IMR-90 (cell line): ENCODE data around the gene RTN4RL2. TPM values are rescaled to one million over a fixed set of nuclear protein-coding genes. Genes with fewer than 3 reads are reported as not detected.

ENCODE experiments used
- ATAC-seq: fragments of 200-7000 bp; cut with Tn5 transposase; 2 replicates; pipeline ENCODE4 v1.9.1; 2020; ENCODE audit warnings: low read depth, mild to moderate bottlenecking, moderate library complexity
- BruUV-seq: library from RNA; stranded (reverse); fragments of 400-500 nt; replicated peaks from 2 replicates; lab custom pipeline; 2021; lab: Mats Ljungman, UMichigan
- CTCF ChIA-PET: fragments of 300-600 bp; formaldehyde crosslinking; extraction: SDS; loops from one replicate; lab custom pipeline; 2021; ENCODE audit warnings: antibody characterized with exemption; lab: Yijun Ruan, JAX
- POLR2A ChIA-PET: fragments of 300-600 bp; sonication (Branson Sonifier 250); formaldehyde crosslinking; loops from one replicate; lab custom pipeline; 2022; ENCODE audit warnings: antibody characterized with exemption; ENCODE audit not compliant: unreplicated experiment; lab: Charles Lee
- DNase-seq: peaks from one replicate; pipeline ENCODE4 v3.0.0; 2013
- H2AFZ ChIP-seq: replicated peaks from 2 replicates; pipeline ENCODE3; 2013; ENCODE audit warnings: low read length, mild to moderate bottlenecking; ENCODE audit not compliant: poor library complexity
- H2AK5ac ChIP-seq: 2 replicates; pipeline ENCODE4 v1.6.1; 2013; ENCODE audit warnings: low read depth, low read length, inconsistent platforms
- H2AK9ac ChIP-seq: replicated peaks from 2 replicates; pipeline ENCODE3; 2013; ENCODE audit warnings: mild to moderate bottlenecking, low read depth, low read length, moderate library complexity; ENCODE audit not compliant: poor library complexity
- H2BK120ac ChIP-seq: 2 replicates; pipeline ENCODE4 v1.6.1; 2013; ENCODE audit warnings: low read depth, low read length, inconsistent platforms
- H2BK15ac ChIP-seq: 3 replicates; pipeline ENCODE4 v1.6.1; 2013; ENCODE audit warnings: low read depth, low read length, inconsistent platforms
- H2BK20ac ChIP-seq: 2 replicates; pipeline ENCODE4 v1.6.1; 2013; ENCODE audit warnings: low read depth, mild to moderate bottlenecking, inconsistent platforms, low read length, moderate library complexity
- H2BK5ac ChIP-seq: 2 replicates; pipeline ENCODE4 v1.6.1; 2013; ENCODE audit warnings: mild to moderate bottlenecking, low read depth, low read length, inconsistent platforms; ENCODE audit not compliant: poor library complexity, severe bottlenecking
- H3K14ac ChIP-seq: replicated peaks from 2 replicates; pipeline ENCODE4 v1.6.1; 2013; ENCODE audit warnings: low read depth, low read length, inconsistent platforms
- H3K18ac ChIP-seq: 2 replicates; pipeline ENCODE4 v1.6.1; 2013; ENCODE audit warnings: low read depth, low read length, control low read depth
- H3K23ac ChIP-seq: 2 replicates; pipeline ENCODE4 v1.6.1; 2013; ENCODE audit warnings: low read depth, low read length, inconsistent platforms
- H3K27ac ChIP-seq: 2 replicates; pipeline ENCODE4 v1.5.1; 2013; ENCODE audit warnings: mild to moderate bottlenecking, control low read depth, low read length; ENCODE audit not compliant: insufficient read depth
- H3K27me3 ChIP-seq: 2 replicates; pipeline ENCODE4 v1.6.1; 2013; ENCODE audit warnings: low read length; ENCODE audit not compliant: control insufficient read depth, insufficient read depth
- H3K36me3 ChIP-seq: 2 replicates; pipeline ENCODE4 v1.6.1; 2013; ENCODE audit warnings: low read length, mixed read lengths; ENCODE audit not compliant: control insufficient read depth, insufficient read depth
- H3K4ac ChIP-seq: 2 replicates; pipeline ENCODE4 v1.6.1; 2013; ENCODE audit warnings: low read depth, low read length, inconsistent platforms
- H3K4me1 ChIP-seq: 2 replicates; pipeline ENCODE4 v1.6.1; 2013; ENCODE audit warnings: low read length, mixed read lengths; ENCODE audit not compliant: control insufficient read depth, insufficient read depth
- H3K4me2 ChIP-seq: 2 replicates; pipeline ENCODE4 v1.6.1; 2013; ENCODE audit warnings: low read depth, mild to moderate bottlenecking, control low read depth, low read length, moderate library complexity
- H3K4me3 ChIP-seq: 2 replicates; pipeline ENCODE4 v1.5.1; 2013; ENCODE audit warnings: low read depth, mild to moderate bottlenecking, control low read depth, low read length, moderate library complexity; ENCODE audit not compliant: insufficient read depth
- H3K56ac ChIP-seq: 2 replicates; pipeline ENCODE4 v1.6.1; 2013; ENCODE audit warnings: low read length, inconsistent platforms; ENCODE audit not compliant: insufficient read depth; ENCODE audit errors: extremely low read depth
- H3K79me1 ChIP-seq, 2 experiments: 2 replicates each; pipeline ENCODE4 v1.6.1; 2013; ENCODE audit warnings: low read length in 2 of 2, inconsistent platforms in 1 of 2, low read depth in 1 of 2
- H3K9ac ChIP-seq: 2 replicates; pipeline ENCODE4 v1.6.1; 2013; ENCODE audit warnings: low read depth, low read length, control low read depth
- H3K9me1 ChIP-seq: 2 replicates; pipeline ENCODE4 v1.6.1; 2013; ENCODE audit warnings: low read length, inconsistent platforms; ENCODE audit not compliant: insufficient read depth
- H3K9me3 ChIP-seq: 2 replicates; pipeline ENCODE4 v1.6.1; 2013; ENCODE audit warnings: low read length; ENCODE audit not compliant: control insufficient read depth, insufficient read depth
- H4K20me1 ChIP-seq: 2 replicates; pipeline ENCODE4 v1.6.1; 2013; ENCODE audit warnings: low read length, inconsistent platforms; ENCODE audit not compliant: insufficient read depth
- H4K5ac ChIP-seq: 2 replicates; pipeline ENCODE4 v1.6.1; 2013; ENCODE audit warnings: mild to moderate bottlenecking, low read depth, low read length, control low read depth
- H4K8ac ChIP-seq, 2 experiments: 2 replicates each; pipeline ENCODE4 v1.6.1; 2013; ENCODE audit warnings: low read depth in 2 of 2, low read length in 2 of 2, control low read depth in 1 of 2, inconsistent platforms in 1 of 2
- H4K91ac ChIP-seq: 2 replicates; pipeline ENCODE4 v1.6.1; 2013; ENCODE audit warnings: low read depth, low read length, inconsistent platforms; ENCODE audit not compliant: insufficient read depth
- NFE2L2 ChIP-seq: fragments of 150-350 bp; IDR thresholded peaks from 2 replicates; pipeline ENCODE4 v1.6.1; 2016; ENCODE audit warnings: low read depth, mild to moderate bottlenecking, low read length
- RCOR1 ChIP-seq: IDR thresholded peaks from 2 replicates; pipeline ENCODE4 v1.6.1; 2012; ENCODE audit warnings: mild to moderate bottlenecking, low read length, improper control_type of control experiment; ENCODE audit not compliant: insufficient replicate concordance
- WGBS, 2 experiments: methylation state at CpG; one replicate each; pipeline versions ENCODE4 v1.1.5 to v1.1.7; 2013; ENCODE audit warnings: missing lambda C conversion rate in 2 of 2; ENCODE audit not compliant: insufficient read length in 1 of 2; ENCODE audit errors: extremely low coverage in 2 of 2; 5-methylcytosine and 5-hydroxymethylcytosine counted together
- dilution Hi-C: fragments of 300-500 bp; cut with HindIII; formaldehyde crosslinking; loops from one replicate; pipeline ENCODE4 v1.14.3; 2018; ENCODE audit warnings: low sequenced_read_pairs; ENCODE audit not compliant: unreplicated experiment
- in situ Hi-C: fragments of 300-500 bp; cut with MboI; formaldehyde crosslinking; loops from 3 replicates; pipeline ENCODE4 v1.14.3; 2019; ENCODE audit warnings: low sequenced_read_pairs, inconsistent platforms, mixed read lengths
- intact Hi-C: fragments of 100-400 bp; cut with micrococcal nuclease; formaldehyde crosslinking; loops from 2 replicates; pipeline ENCODE4 v1.10.0; 2022
- polyA plus RNA-seq, 3 experiments: library from polyadenylated mRNA; depleted of rRNA; stranded (reverse); fragments of >200 nt; gene quantifications; 2 replicates each; pipeline ENCODE4 v1.2.3, GENCODE V29; 2012; ENCODE audit warnings: low replicate concordance in 1 of 3
- total RNA-seq: library from RNA; depleted of rRNA; stranded (reverse); fragments of >200 nt; gene quantifications from 2 replicates; pipeline ENCODE4 v1.2.3, GENCODE V29; 2012
- TF ChIP-seq, protein P1 (sequence below): conservative IDR thresholded peaks from 2 replicates; pipeline ENCODE4 v1.5.1; 2012; ENCODE audit warnings: mild to moderate bottlenecking, low read depth, low read length, improper control_type of control experiment

Gene RTN4RL2
- total and polyA plus RNA-seq, 2 of the 4 experiments (the other 2 are of a cell fraction) = 1.5 TPM; not detected in 1

DNA sequence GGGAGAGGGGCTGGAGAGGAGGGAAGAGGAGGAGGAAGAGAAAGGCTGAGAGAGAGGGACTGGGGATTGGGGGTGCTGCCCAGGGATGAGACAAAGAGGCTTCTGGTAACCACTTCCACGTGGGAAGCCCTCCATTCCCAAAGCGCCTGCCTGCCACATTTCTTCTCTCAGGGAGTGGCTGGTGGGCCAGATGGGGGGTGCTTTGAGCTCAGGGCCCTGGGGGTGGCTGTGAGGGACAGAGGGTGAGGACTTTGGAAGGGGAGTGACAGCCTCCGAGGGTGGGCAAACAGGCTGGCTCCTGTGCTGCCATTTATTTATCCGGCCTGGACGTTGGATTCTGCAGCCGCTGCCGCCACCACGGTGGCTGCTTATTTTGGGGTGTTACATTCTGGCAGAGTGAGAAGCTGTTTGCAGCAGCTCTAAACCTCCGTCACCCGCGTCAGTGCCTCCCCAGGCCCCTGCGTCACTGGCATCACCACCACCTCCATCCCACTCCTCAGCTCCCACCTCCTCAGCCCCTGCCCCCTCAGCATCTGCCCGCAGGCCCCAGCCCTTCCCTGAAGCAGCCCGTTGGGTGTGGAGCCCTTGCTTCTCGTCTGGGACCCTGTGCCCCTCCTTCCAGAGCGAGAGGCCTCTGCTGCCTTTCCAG, 1.6 kb downstream of the RTN4RL2 start:
- H3K9ac ChIP-seq = no peak overlapping the region
- no peak overlapping the region for H3K23ac ChIP-seq
- no peak overlapping the region for H3K56ac ChIP-seq
- no peak overlapping the region for H2BK15ac ChIP-seq
- in situ Hi-C loops = no loop called here
- DNase-seq = no peak
- dilution Hi-C loops = no loop called here
- no peaks in the 10 kb centered on the region for H3K79me1 ChIP-seq
- TF ChIP-seq RCOR1 = no peak
- TF ChIP-seq, protein P1, sequence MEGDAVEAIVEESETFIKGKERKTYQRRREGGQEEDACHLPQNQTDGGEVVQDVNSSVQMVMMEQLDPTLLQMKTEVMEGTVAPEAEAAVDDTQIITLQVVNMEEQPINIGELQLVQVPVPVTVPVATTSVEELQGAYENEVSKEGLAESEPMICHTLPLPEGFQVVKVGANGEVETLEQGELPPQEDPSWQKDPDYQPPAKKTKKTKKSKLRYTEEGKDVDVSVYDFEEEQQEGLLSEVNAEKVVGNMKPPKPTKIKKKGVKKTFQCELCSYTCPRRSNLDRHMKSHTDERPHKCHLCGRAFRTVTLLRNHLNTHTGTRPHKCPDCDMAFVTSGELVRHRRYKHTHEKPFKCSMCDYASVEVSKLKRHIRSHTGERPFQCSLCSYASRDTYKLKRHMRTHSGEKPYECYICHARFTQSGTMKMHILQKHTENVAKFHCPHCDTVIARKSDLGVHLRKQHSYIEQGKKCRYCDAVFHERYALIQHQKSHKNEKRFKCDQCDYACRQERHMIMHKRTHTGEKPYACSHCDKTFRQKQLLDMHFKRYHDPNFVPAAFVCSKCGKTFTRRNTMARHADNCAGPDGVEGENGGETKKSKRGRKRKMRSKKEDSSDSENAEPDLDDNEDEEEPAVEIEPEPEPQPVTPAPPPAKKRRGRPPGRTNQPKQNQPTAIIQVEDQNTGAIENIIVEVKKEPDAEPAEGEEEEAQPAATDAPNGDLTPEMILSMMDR = no peak
- no peak for TF ChIP-seq NFE2L2
- no peak overlapping the region for H2BK120ac ChIP-seq
- H4K91ac ChIP-seq = no peak overlapping the region
- no peaks in the 10 kb centered on the region for H3K9me1 ChIP-seq
- H3K14ac ChIP-seq = no peak overlapping the region
- peaks cover 2% of the 10 kb centered on the region; the same call in 1 of the 2 replicates for H3K4me1 ChIP-seq
- H2AFZ ChIP-seq = no peak overlapping the region
- BruUV-seq = no TSS peak
- H2AK5ac ChIP-seq = no peak overlapping the region
- ChIA-PET CTCF (no interaction called here), POLR2A (no interaction called here)
- intact Hi-C loops = no loop called here
- no peak for ATAC-seq
- no peak overlapping the region for H2BK20ac ChIP-seq
- H3K4me2 ChIP-seq = no peak overlapping the region
- peaks cover 60% of the 10 kb centered on the region for H3K27me3 ChIP-seq
- no peak overlapping the region for H3K27ac ChIP-seq
- H3K9me3 ChIP-seq = no peaks in the 10 kb centered on the region
- H4K20me1 ChIP-seq = no peaks in the 10 kb centered on the region; the same call in 1 of the 2 replicates
- no peak overlapping the region for H3K4me3 ChIP-seq
- WGBS, 2 experiments = 58% methylated on average over 3 of the region's 16 CpGs; no CpG with 5 or more reads in 1 of the 2 experiments
- H4K8ac ChIP-seq = no peak overlapping the region
- no peaks in the 10 kb centered on the region for H3K36me3 ChIP-seq
- H2AK9ac ChIP-seq = no peak overlapping the region
- H4K5ac ChIP-seq = no peak overlapping the region
- no peak overlapping the region for H3K4ac ChIP-seq
- H2BK5ac ChIP-seq = no peak overlapping the region
- no peak overlapping the region for H3K18ac ChIP-seq
